Measurements from ENCODE around the gene GNAI3.
"Not testable (repeated sequence)": the region's sequence is repeated elsewhere in the genome, so short reads cannot be mapped to it uniquely, and the experiment has no call there.

Gene GNAI3

GRCh38 chr1:109650609-109651008 is 102.2 kb downstream of the GNAI3 start:
- no peak for DNase-seq
- intact Hi-C loops (cut with DNase I), result no loop called here

GRCh38 chr1:109652402-109652801 is 104.0 kb downstream of the GNAI3 start:
- DNase-seq, result no peak
- intact Hi-C loops (cut with DNase I), result no loop called here

GRCh38 chr1:109653306-109653705 is 104.9 kb downstream of the GNAI3 start:
- no peak for DNase-seq
- intact Hi-C loops (cut with DNase I), result no loop called here

GRCh38 chr1:109654519-109654918 is 106.1 kb downstream of the GNAI3 start:
- intact Hi-C loops (cut with DNase I), result no loop called here
- peak in 2 of 10 donors; percentile 24 to 75 for DNase-seq

DNA sequence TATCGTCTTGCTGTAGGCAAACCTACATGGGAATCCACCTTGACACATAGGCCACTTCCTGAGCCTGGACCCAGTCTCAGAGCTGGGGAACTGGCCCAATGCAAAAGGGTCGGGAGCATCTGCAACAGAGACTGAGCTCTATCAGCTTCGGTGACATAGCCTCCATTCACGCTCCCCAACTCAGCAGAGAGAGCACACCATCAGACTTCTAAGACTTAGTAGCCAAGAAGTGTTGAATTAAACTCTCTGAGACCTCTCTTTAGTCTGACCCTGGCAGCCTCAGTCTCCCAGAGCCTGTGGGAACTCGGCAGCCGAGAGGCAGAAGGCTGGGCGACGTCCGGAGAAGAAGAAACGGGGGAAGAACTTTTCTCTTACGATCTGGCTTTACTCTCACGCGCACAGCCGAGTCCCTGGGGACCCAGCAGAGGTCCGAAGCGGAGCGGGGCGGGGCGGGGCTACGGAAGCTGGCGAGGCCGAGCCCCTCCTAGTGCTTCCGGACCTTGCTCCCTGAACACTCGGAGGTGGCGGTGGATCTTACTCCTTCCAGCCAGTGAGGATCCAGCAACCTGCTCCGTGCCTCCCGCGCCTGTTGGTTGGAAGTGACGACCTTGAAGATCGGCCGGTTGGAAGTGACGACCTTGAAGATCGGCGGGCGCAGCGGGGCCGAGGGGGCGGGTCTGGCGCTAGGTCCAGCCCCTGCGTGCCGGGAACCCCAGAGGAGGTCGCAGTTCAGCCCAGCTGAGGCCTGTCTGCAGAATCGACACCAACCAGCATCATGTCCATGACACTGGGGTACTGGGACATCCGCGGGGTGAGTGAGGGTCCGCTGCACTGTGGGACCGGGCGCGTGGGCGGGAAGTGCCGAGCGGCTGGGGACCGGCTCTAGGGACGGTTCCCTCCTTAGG is 107.5 kb downstream of the GNAI3 start, which contains the start of gene GSTM4:
TSS of gene GSTM4 (plus strand) at position 485 of the 905 bp plus-strand sequence. CDS start at position 776, 291 bp downstream.
- peak; percentile 62 to 94 (median 78) for DNase-seq
- intact Hi-C loops (cut with DNase I), result no loop called here

GRCh38 chr1:109657395-109657794 is 109.0 kb downstream of the GNAI3 start:
- intact Hi-C loops (cut with DNase I), result no loop called here
- DNase-seq, result peak in 1 of 10 donors; percentile 50

GRCh38 chr1:109657970-109658369 is 109.6 kb downstream of the GNAI3 start:
- intact Hi-C loops (cut with DNase I), result no loop called here

DNA sequence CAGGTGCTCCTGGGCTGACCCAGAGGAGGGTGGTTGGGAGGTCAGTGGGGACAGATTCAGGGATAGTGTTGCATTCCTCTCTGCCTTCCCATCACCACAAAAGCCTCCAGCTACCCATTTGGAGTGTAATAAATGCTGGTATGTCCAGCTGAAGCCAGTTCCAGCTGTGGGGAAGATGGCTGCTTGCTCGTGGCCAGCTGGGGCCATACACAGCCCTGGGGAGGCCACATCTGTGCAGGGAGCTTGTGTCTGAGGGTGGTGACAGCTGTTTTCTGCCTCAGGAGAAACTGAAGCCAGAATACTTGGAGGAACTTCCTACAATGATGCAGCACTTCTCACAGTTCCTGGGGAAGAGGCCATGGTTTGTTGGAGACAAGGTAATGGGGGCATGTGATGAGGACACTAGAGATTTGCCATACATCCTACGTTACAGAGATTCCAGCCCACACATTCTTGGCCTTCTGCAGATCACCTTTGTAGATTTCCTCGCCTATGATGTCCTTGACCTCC is 110.2 kb downstream of the GNAI3 start:
- intact Hi-C loops (cut with DNase I), result no loop called here
- DNase-seq, result peak in 1 of 10 donors; percentile 10

More at GRCh38 chr1:109657970-109658369, 109.6 kb downstream of the GNAI3 start:
- peak in 1 of 10 donors; percentile 48 for DNase-seq

DNA sequence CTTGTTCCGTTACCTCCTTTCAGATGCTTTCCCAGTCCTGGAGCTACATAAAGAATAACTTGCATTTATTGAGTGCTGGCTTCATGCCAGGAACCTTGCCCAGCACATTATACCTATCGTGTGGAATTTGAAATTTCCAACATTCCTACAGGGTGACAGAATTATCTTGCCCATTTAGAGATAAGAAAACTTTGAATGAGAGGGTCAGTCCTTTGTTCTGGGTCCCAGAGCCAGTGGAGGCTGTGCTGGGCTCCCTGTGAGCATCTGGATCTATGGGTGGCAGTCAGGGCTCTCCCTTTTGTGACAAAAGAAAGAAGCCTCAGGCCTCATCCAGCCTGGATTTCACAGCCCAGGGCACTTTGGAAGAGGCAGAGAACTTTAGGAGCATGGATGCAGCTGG is 110.7 kb downstream of the GNAI3 start:
- peak in 1 of 10 donors; percentile 15 for DNase-seq
- intact Hi-C loops (cut with DNase I), result no loop called here

- peak in 2 of 10 donors; percentile 64 to 70 for DNase-seq
- intact Hi-C loops (cut with DNase I), result no loop called here
Measured at GRCh38 chr1:109659997-109660690, 111.7 kb downstream of the GNAI3 start.

- intact Hi-C loops (cut with DNase I); DNase-seq: not testable (repeated sequence)
Measured at GRCh38 chr1:109660691-109661026, 112.2 kb downstream of the GNAI3 start.

DNA sequence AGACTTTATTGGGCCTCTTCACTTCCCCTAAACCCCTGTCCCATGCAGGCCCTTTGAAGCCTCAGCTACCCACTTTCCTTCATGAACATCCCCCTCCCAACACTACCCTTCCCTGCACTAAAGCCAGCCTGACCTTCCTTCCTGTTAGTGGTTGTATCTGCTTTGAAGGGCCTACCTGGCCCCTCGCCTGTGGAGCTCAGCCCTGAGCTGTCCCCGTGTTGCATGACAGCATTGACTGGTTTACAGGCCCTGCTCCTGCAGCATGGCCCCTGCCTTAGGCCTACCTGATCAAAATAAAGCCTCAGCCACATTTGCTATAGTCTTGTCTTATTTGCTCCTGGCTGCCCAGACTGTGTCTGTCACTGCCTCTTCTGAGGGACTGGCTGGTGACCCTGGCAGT is 113.0 kb downstream of the GNAI3 start:
- intact Hi-C loops (cut with DNase I), result no loop called here
- DNase-seq, result peak in 2 of 10 donors; percentile 10 to 57

DNA sequence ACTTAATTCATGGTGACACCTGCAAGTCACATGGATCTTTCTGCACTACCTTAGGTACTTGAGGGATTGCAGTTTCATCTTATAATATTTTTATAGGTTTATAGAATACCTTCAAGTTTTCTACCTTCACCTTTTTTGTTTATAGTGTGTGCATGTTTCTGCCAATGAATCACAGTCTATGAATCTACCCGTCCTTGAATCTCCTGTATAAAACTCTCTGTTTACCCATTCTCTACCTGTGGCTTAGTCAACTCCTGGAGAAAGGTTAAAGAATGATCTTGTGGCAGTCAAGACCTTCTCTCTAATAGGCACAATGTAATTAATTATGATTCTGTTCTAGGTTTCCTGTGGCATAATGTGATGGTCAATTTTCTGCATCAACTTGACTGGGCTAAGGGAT is 116.3 kb downstream of the GNAI3 start:
- intact Hi-C loops (cut with DNase I), result no loop called here
- DNase-seq, result no peak

GRCh38 chr1:109667452-109668122 is 119.2 kb downstream of the GNAI3 start, which contains the start of gene GSTM2:
GSTM2 (plus strand) TSS chr1:109668057; CDS start chr1:109668116, 59 bp downstream.
- intact Hi-C loops (cut with DNase I), result no loop called here
- peak; percentile 73 to 97 (median 84) for DNase-seq
